ENCODE results near the gene ADAMTS8.

- TF ChIP-seq CTCF (IDR thresholded peaks at IDR 0.05; ENCODE audit: extremely low read depth in 1 of 2, insufficient read depth in 1 of 2, low read depth in 1 of 2, low read length in 2 of 2), result no peak
- no peak for TF ChIP-seq EZH2 (IDR thresholded peaks at IDR 0.05; ENCODE audit: borderline replicate concordance, low read depth, low read length, severe bottlenecking)
- TF ChIP-seq POLR2AphosphoS5 (IDR thresholded peaks at IDR 0.05; ENCODE audit: insufficient read depth, low read depth, low read length), result no peak
- no peak for TF ChIP-seq POLR2A (IDR thresholded peaks at IDR 0.05; ENCODE audit: low read depth, low read length)
- no peak for TF ChIP-seq JUN (IDR thresholded peaks at IDR 0.05; ENCODE audit: borderline replicate concordance, insufficient read depth, insufficient read length, low read depth)
Measured at GRCh38 chr11:130474637-130475400, 46.4 kb upstream of the ADAMTS8 start.

Data from endothelial cell of umbilical vein (primary cell).